GM18498 (cell line): Measurements from ENCODE around the gene CEP350.
"Not testable (repeated sequence)": the region's sequence is repeated elsewhere in the genome, so short reads cannot be mapped to it uniquely, and the experiment has no call there.

Experiments
- ATAC-seq: cut with Tn5 transposase; IDR thresholded peaks from one replicate; pipeline ENCODE4 v1.9.1; 2021; ENCODE audit warnings: mild to moderate bottlenecking, moderate library complexity; ENCODE audit not compliant: unreplicated experiment

CEP350 gene

GRCh38 chr1:179938752-179939151 is 15.9 kb upstream of the CEP350 start:
- no peak for ATAC-seq

- no peak for ATAC-seq
These were observed 14.7 kb upstream of the CEP350 start for GRCh38 chr1:179939941-179940340.

GRCh38 chr1:179941454-179941853 is 13.2 kb upstream of the CEP350 start:
- no peak for ATAC-seq

- ATAC-seq: no peak
These were observed 4.0 kb upstream of the CEP350 start for GRCh38 chr1:179950651-179951050.

DNA sequence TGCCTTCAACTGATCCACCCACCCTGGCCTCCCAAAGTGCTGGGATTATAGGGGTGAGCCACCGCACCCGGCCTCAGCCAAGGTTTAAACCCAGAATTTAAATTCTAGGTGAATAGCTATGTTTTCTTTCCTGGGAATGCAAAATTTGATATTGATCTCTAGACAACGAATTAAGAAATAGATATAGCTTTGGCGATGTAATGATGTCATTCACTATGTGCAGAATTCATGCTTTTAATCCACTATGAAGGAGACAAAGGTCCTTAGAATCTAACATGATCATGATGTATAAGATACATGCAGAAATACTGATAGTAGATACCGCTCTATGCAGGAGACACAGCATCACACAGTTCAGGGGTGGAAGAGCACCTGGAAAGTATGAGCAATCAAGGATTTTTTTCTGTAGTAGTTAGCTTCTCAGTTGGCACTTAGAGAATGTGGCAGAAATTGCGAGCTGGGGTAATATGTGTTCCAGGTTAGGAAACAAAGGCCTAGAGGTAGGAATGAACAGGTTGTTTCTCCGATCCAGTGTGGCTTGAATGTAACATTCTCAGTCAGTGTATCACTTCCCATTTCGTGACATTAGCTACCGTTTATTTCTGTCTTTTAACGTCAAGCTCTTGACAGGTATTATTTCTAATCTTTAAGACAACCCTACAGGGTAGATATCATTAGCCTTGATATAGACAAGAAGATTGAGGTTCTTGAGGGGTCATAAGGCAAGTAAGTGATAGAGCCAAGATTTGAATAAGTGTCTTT is 3.0 kb upstream of the CEP350 start:
- ATAC-seq: no peak

- no peak for ATAC-seq
These were observed 2.4 kb upstream of the CEP350 start for GRCh38 chr1:179952186-179952585.

GRCh38 chr1:179953974-179954492 is 577 bp upstream of the CEP350 start:
- ATAC-seq: peak; percentile 20

- ATAC-seq: peak; percentile 5
These were observed 674 bp downstream of the CEP350 start for GRCh38 chr1:179955287-179955680.

- ATAC-seq: no peak
These were observed 1.1 kb downstream of the CEP350 start for GRCh38 chr1:179955731-179956130.

DNA sequence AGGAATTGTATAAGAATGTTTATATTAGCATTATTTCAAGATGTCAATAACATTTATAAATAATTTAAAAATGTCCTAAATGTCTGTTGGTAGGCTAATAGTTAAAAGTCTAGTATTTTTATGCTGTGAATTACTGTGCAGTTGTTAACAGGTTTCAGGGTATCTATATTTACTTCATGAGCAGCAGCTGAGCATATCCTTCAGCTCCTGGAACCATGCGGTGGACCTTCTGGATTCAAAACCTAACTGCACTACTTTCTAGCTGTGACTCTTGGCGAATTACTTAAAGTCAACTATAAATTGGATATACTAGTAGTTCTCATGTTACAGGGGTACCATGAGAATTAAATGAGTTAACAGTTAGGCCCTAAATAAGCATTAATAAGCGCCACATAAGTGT is 3.7 kb downstream of the CEP350 start:
- ATAC-seq: no peak

DNA sequence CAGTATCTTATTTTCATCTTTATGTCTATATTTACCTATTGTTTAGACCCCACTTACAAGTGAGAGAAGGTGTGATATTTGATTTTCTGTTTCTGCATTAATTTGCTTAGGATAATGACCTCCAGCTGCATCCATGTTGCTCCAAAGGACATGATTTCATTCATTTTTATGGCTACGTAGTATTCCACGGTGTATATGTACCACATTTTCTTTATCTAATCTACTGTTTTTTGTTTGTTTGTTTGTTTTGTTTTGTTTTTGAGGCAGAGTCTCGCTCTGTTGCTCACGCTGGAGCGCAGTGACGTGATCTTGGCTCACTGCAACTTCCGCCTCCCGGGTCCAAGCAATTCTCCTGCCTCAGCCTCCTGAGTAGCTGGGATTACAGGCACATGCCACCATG is 7.6 kb downstream of the CEP350 start:
- not testable (repeated sequence) for ATAC-seq

- no peak for ATAC-seq
These were observed 11.9 kb downstream of the CEP350 start for GRCh38 chr1:179966551-179966950.

GRCh38 chr1:179968284-179968993 is 13.8 kb downstream of the CEP350 start:
- ATAC-seq: no peak

GRCh38 chr1:179968994-179969919 is 14.6 kb downstream of the CEP350 start:
- ATAC-seq: no peak

DNA sequence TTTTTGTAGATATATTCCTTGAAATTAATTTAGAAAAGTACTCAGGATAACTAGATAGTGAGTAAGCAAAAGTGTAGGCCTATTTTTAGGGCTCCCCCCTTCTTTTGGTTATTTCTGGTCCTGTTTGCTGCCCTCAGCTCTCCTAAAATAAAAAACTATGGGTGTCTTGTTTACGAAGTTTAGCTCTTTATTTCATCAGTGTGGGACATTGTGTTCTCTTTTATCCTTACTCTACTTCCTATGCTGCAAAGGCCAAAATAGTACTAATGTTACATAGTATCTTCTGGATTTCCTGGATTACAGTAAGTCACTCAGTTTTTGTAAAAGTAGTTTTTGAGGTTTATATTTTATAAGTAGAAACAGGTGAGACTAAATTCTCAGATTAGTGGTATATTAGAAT is 15.4 kb downstream of the CEP350 start:
- no peak for ATAC-seq

DNA sequence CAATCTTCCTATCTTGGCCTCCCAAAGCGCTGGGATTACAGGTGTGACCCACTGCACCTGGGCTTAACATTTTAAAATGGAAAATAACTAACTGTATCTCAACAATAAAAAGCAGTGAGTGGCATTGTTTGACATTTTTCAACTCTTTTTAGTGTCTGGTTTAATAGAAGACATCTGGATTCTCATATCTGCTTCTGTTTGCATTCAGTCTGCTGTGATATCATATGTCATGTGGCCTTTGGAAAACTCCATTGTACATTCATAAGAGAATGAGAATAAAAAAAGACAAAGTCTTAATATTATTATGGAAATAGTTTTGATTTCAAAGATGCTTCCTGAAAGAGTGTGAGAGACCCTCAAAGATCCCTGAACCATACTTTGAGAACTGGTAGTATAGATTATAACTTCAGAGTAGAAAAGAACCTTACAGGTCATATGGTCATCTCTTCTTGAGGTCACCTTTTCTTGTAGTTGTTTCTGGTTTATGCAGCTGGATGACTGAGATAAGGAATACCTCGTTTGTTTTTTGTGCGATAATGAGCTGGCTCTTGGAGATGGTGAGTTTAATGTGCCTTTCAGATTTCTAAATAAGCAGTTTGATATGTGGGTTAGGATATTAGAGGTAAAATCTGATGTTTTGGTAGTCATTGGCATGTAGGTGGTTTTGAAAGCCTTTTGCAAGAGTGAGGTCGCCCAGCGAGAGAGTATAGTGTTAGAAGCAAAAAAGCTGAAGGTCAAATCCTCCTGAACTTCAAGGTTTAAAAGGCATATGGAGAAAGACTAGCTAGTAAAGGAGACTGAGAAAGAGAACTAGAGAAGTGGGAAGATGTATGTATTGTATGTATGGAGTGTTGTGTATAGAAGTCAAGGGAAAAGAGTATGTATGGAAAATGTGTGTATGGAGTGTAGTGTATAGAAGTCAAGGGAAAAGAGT is 17.2 kb downstream of the CEP350 start:
- no peak for ATAC-seq

DNA sequence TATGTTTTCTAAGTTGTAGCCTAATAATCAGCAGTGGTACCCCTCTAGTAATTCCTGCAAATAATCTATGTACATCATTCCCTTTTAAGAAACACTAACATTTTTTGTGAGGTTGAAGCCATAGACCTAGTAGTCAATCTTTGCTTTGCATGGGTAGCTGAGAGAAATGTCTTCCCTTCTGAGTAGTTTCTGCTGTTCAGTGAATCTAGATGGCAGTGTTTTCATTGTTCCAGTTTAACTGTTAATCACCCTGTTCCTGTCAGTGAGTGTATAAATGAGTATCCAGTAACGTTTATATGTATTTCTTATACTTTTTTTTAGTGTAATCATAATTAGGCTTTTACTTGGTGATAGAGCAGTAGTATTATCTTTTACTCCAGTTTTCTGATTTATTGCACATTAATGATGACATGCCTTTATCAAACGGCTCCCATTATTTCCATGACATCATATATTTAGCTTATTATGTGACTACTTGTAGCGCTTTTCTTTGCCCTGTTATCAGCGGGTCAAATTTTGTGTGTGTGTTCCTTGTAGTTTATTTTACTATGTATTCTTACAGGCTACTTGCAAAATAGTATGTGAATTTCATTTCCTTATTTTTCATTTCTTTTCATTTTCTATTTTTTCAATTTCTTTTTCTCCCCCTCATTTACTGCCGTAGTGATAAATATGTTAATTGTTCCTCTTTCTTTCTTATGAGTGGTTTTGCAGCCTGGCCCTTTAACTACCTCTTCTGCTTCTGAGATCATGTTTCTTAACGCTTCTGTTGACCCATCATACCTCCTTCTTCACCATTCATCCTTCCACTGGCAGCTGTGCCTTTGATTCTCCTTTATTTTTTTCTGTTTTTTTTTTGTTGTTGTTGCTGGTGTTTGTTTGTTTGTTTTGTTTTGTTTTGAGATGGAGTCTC is 18.8 kb downstream of the CEP350 start:
- no peak for ATAC-seq

- no peak for ATAC-seq
These were observed 22.5 kb downstream of the CEP350 start for GRCh38 chr1:179976970-179977651.
